ENCODE measurements around the gene TRIM64C. TPM values are rescaled to one million over a fixed set of nuclear protein-coding genes. Genes with fewer than 3 reads are reported as not detected.
"Not testable (repeated sequence)": the region's sequence is repeated elsewhere in the genome, so short reads cannot be mapped to it uniquely, and the experiment has no call there.

The TRIM64C gene
- total and polyA plus RNA-seq, 10 of the 15 experiments (the other 5 are each of a cell fraction or from before 2014, with no cell fraction given): not detected

DNA sequence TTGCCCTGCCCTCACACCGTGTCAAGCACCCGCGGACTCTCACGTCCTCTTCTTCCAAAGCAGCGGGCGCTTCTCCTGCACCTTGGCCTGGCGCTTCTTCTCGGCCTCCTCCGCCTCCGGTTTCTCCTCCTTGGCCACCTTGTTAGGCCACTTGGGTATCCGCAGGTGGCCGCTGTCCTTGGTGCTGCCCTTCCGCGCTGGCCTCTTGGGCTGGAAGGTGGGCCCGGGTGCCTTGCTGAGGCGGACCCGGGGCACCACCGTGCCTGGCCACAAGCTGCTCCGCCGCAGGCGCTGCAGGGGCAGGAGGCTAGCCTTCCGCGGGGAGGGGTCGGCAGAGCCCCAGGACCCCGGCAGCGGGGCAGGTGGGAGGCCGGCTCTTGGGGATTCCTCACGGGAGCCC, 10.7 kb downstream of the TRIM64C start:
- BruUV-seq (replicated peaks); RAD21 ChIA-PET (ENCODE audit: unreplicated experiment); intact Hi-C loops (cut with micrococcal nuclease; ENCODE audit: unreplicated experiment); CTCF ChIA-PET; in situ Hi-C loops (cut with MboI); ATAC-seq; H3K9ac ChIP-seq (ENCODE audit: control insufficient read depth, insufficient read depth, low read length); H4K20me1 ChIP-seq (ENCODE audit: control insufficient read depth, insufficient read depth); H2AFZ ChIP-seq (ENCODE audit: control insufficient read depth, low read depth, low read length); H3K4me2 ChIP-seq (ENCODE audit: control insufficient read depth, insufficient read depth); DNase-seq (ENCODE audit: low read depth, low spot score); H3K9me3 ChIP-seq (replicated peaks; ENCODE audit: control insufficient read depth, insufficient read depth, low read length); SMC1A ChIA-PET (ENCODE audit: uncharacterized antibody, unreplicated experiment); H3K4me1 ChIP-seq (ENCODE audit: control insufficient read depth, insufficient read depth, low read length); H3K27me3 ChIP-seq (replicated peaks in 1 of 2; ENCODE audit: control insufficient read depth in 2 of 2, insufficient read depth in 2 of 2, low read length in 1 of 2); H3K27ac ChIP-seq (ENCODE audit: control insufficient read depth, insufficient read depth); FAIRE-seq; H3K36me3 ChIP-seq (ENCODE audit: control insufficient read depth in 2 of 2, insufficient read depth in 2 of 2, low read length in 1 of 2); POLR2A ChIA-PET; H3K4me3 ChIP-seq; H3K79me2 ChIP-seq (ENCODE audit: control insufficient read depth, insufficient read depth, low read length): not testable (repeated sequence)
- 75% methylated on average over 10 of the region's 28 CpGs for WGBS (ENCODE audit: insufficient coverage, insufficient replicate concordance, low lambda C conversion rate, missing lambda C conversion rate)

DNA sequence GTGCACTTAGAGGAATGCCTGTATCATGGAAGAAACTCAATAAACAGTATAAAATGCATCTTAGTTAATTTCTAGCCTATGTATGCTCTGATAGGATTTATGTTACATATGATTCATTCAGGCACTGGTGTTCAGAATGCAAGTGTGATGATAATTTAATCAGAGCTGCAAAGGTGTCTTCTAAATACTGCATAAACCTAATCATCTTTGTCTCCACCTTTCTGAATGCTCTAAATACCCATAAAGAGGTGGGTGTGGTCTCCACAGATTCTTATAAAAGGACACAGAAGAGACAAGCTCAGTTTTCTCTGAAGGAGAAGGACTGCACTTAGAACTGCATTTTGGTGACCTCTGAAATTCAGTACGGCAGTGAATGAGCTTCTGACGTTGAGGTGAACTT, 30.4 kb downstream of the TRIM64C start, which contains the start of gene TRIM49B:
Gene TRIM49B (plus strand): TSS at position 301 of the 400 bp plus-strand sequence. CDS start 2,777 bp downstream, outside the sequence.
- POLR2A ChIA-PET; H3K9me3 ChIP-seq (replicated peaks; ENCODE audit: control insufficient read depth, insufficient read depth, low read length); H3K36me3 ChIP-seq (ENCODE audit: control insufficient read depth in 2 of 2, insufficient read depth in 2 of 2, low read length in 1 of 2); in situ Hi-C loops (cut with MboI); H3K4me1 ChIP-seq (ENCODE audit: control insufficient read depth, insufficient read depth, low read length); H3K4me2 ChIP-seq (ENCODE audit: control insufficient read depth, insufficient read depth); H3K27ac ChIP-seq (ENCODE audit: control insufficient read depth, insufficient read depth); BruUV-seq (replicated peaks); H3K79me2 ChIP-seq (ENCODE audit: control insufficient read depth, insufficient read depth, low read length); H3K4me3 ChIP-seq; RAD21 ChIA-PET (ENCODE audit: unreplicated experiment); ATAC-seq; H3K27me3 ChIP-seq (replicated peaks in 1 of 2; ENCODE audit: control insufficient read depth in 2 of 2, insufficient read depth in 2 of 2, low read length in 1 of 2); H4K20me1 ChIP-seq (ENCODE audit: control insufficient read depth, insufficient read depth); H3K9ac ChIP-seq (ENCODE audit: control insufficient read depth, insufficient read depth, low read length); H2AFZ ChIP-seq (ENCODE audit: control insufficient read depth, low read depth, low read length); SMC1A ChIA-PET (ENCODE audit: uncharacterized antibody, unreplicated experiment); intact Hi-C loops (cut with micrococcal nuclease; ENCODE audit: unreplicated experiment); CTCF ChIA-PET; FAIRE-seq; DNase-seq (ENCODE audit: low read depth, low spot score): not testable (repeated sequence)
- 0% methylated on average over 2 of the region's 2 CpGs for WGBS (ENCODE audit: insufficient coverage, insufficient replicate concordance, low lambda C conversion rate, missing lambda C conversion rate)

Small RNA genes within 50 kb of the gene (small RNA-seq; reads per million reads assigned to genes)
- not detected for gene AC084851.1

Other genes starting within 250 kb of the TRIM64C start
- gene TRIM51G, start 75.2 kb downstream of the TRIM64C start, total RNA-seq (2014; rRNA removed): not detected in 2 replicates
- gene TRIM51G, start 75.2 kb downstream of the TRIM64C start, total RNA-seq (2014; rRNA removed; fragmentation: Illumina TruSeq; extraction: Trizol): not detected in 2 replicates
- not detected in 2 replicates for gene TRIM51G, start 75.2 kb downstream of the TRIM64C start, total RNA-seq (2021)
- gene TRIM51G, start 75.2 kb downstream of the TRIM64C start, polyA plus RNA-seq (2011; rRNA removed): not detected in 2 replicates
- gene TRIM51G, start 75.2 kb downstream of the TRIM64C start, polyA plus RNA-seq (2014; fragmentation: Illumina TruSeq; extraction: Trizol): not detected in 2 replicates
- gene TRIM51G, start 75.2 kb downstream of the TRIM64C start, polyA plus RNA-seq (2014; fragmentation: Nextera tagmentation; extraction: Ambion mirVana): not detected
- not detected in 2 replicates for gene TRIM51G, start 75.2 kb downstream of the TRIM64C start, polyA plus RNA-seq (2014; rRNA removed)
- gene TRIM51G, start 75.2 kb downstream of the TRIM64C start, polyA plus RNA-seq (2016; fragmentation: Nextera tagmentation; extraction: Ambion mirVana): not detected
- not detected in 2 replicates for gene TRIM49B, start 30.3 kb downstream of the TRIM64C start, total RNA-seq (2014; rRNA removed)
- gene TRIM49B, start 30.3 kb downstream of the TRIM64C start, total RNA-seq (2014; rRNA removed; fragmentation: Illumina TruSeq; extraction: Trizol): not detected in 2 replicates
- gene TRIM49B, start 30.3 kb downstream of the TRIM64C start, total RNA-seq (2021): not detected in 2 replicates
- not detected in 2 replicates for gene TRIM49B, start 30.3 kb downstream of the TRIM64C start, polyA plus RNA-seq (2011; rRNA removed)
- gene TRIM49B, start 30.3 kb downstream of the TRIM64C start, polyA plus RNA-seq (2014; fragmentation: Illumina TruSeq; extraction: Trizol): not detected in 2 replicates
- gene TRIM49B, start 30.3 kb downstream of the TRIM64C start, polyA plus RNA-seq (2014; fragmentation: Nextera tagmentation; extraction: Ambion mirVana): not detected
- gene TRIM49B, start 30.3 kb downstream of the TRIM64C start, polyA plus RNA-seq (2014; rRNA removed): not detected in 2 replicates
- not detected for gene TRIM49B, start 30.3 kb downstream of the TRIM64C start, polyA plus RNA-seq (2016; fragmentation: Nextera tagmentation; extraction: Ambion mirVana)
- not detected in 2 replicates for gene FOLH1, start 149.5 kb upstream of the TRIM64C start, total RNA-seq (2014; rRNA removed)
- gene FOLH1, start 149.5 kb upstream of the TRIM64C start, total RNA-seq (2014; rRNA removed; fragmentation: Illumina TruSeq; extraction: Trizol): not detected in 2 replicates
- not detected in 2 replicates for gene FOLH1, start 149.5 kb upstream of the TRIM64C start, total RNA-seq (2021)
- gene FOLH1, start 149.5 kb upstream of the TRIM64C start, polyA plus RNA-seq (2011; rRNA removed): not detected in 2 replicates
- not detected in 2 replicates for gene FOLH1, start 149.5 kb upstream of the TRIM64C start, polyA plus RNA-seq (2014; fragmentation: Illumina TruSeq; extraction: Trizol)
- gene FOLH1, start 149.5 kb upstream of the TRIM64C start, polyA plus RNA-seq (2014; fragmentation: Nextera tagmentation; extraction: Ambion mirVana): not detected
- gene FOLH1, start 149.5 kb upstream of the TRIM64C start, polyA plus RNA-seq (2014; rRNA removed): not detected in 2 replicates
- not detected for gene FOLH1, start 149.5 kb upstream of the TRIM64C start, polyA plus RNA-seq (2016; fragmentation: Nextera tagmentation; extraction: Ambion mirVana)